ENCODE data around the gene C1QTNF9B.

C1QTNF9B gene

DNA sequence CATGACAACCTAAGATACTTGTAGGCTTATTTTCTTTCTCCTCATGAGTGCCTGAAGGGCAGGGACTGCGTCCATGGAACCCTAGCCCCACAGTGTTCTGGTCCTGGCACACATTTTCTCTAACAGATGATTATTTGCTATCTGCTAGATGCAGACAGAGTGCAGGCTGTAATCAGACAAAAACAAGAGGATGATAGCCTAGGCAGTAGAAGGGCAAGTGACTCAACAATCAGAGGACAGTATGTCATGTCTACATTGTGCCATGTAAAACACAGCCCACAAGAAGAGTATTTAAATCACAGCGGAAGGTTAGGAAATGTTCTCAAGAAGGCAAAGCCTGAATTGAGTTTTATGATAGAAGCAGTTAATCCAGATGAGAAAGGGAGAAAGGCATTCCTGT lies 37.4 kb downstream of the C1QTNF9B start:
- no peak overlapping the region for H3K27ac ChIP-seq
- TF ChIP-seq, protein P1, sequence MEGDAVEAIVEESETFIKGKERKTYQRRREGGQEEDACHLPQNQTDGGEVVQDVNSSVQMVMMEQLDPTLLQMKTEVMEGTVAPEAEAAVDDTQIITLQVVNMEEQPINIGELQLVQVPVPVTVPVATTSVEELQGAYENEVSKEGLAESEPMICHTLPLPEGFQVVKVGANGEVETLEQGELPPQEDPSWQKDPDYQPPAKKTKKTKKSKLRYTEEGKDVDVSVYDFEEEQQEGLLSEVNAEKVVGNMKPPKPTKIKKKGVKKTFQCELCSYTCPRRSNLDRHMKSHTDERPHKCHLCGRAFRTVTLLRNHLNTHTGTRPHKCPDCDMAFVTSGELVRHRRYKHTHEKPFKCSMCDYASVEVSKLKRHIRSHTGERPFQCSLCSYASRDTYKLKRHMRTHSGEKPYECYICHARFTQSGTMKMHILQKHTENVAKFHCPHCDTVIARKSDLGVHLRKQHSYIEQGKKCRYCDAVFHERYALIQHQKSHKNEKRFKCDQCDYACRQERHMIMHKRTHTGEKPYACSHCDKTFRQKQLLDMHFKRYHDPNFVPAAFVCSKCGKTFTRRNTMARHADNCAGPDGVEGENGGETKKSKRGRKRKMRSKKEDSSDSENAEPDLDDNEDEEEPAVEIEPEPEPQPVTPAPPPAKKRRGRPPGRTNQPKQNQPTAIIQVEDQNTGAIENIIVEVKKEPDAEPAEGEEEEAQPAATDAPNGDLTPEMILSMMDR (IDR thresholded peaks at IDR 0.05), result no peak
- no peaks in the 10 kb centered on the region for H3K4me1 ChIP-seq (ENCODE audit: control insufficient read depth in 1 of 2, insufficient read depth in 1 of 2, low read depth in 1 of 2, low read length in 1 of 2)
- no peaks in the 10 kb centered on the region for H3K27me3 ChIP-seq
- H3K9me3 ChIP-seq, result no peaks in the 10 kb centered on the region
- no peak overlapping the region for H3K4me3 ChIP-seq (ENCODE audit: low read depth in 1 of 2, low read length in 1 of 2)
- H3K36me3 ChIP-seq, result no peaks in the 10 kb centered on the region

DNA sequence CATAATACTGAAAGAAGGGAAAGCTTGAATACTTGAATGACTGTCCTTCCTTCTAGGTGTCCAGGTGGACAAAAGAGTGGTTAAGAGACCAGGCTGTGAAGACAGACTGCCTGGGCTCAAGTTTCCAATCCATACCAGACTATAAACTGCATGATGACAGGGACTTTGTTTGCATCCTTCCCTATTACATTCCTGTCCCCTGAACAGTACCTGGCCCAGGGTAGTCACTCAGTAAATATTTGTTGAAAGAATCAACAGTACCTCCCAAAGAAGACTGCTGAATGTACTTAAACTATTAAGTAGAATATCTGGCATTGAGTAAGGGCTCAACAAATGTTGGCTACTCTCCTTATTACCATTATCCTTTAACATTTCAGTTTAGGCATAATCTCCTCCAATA lies 37.8 kb downstream of the C1QTNF9B start:
- TF ChIP-seq, protein P1 (IDR thresholded peaks at IDR 0.05), result no peak
- Histone ChIP-seq H3K4me1 (ENCODE audit: control insufficient read depth in 1 of 2, insufficient read depth in 1 of 2, low read depth in 1 of 2, low read length in 1 of 2) (no peaks in the 10 kb centered on the region), H3K4me3 (ENCODE audit: low read depth in 1 of 2, low read length in 1 of 2) (no peak overlapping the region), H3K36me3 (no peaks in the 10 kb centered on the region), H3K27me3 (no peaks in the 10 kb centered on the region), H3K9me3 (no peaks in the 10 kb centered on the region), H3K27ac (no peak overlapping the region)

DNA sequence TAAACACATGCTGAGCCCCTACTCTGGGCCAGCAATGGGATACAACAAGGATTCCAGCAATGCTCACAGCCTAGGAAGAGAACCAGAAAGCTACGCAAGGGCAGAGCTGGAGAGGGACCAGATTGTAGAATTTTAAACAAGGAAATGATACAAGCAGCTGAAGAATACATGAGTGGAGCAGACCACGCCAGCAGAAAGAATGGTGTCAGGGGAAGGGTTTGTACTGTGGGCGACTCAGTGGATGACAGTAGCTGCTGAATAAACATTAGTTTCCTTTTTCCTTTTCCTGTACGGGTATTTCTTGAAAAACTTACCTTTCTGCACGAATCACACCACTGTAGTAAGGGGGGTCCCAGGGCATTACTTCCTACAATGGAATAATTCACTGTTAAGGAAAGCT lies 38.8 kb downstream of the C1QTNF9B start:
- Histone ChIP-seq H3K4me3 (ENCODE audit: low read depth in 1 of 2, low read length in 1 of 2) (no peak overlapping the region), H3K27ac (no peak overlapping the region), H3K9me3 (no peaks in the 10 kb centered on the region), H3K4me1 (ENCODE audit: control insufficient read depth in 1 of 2, insufficient read depth in 1 of 2, low read depth in 1 of 2, low read length in 1 of 2) (no peaks in the 10 kb centered on the region), H3K36me3 (no peaks in the 10 kb centered on the region), H3K27me3 (no peaks in the 10 kb centered on the region)
- TF ChIP-seq, protein P1 (IDR thresholded peaks at IDR 0.05), result no peak

DNA sequence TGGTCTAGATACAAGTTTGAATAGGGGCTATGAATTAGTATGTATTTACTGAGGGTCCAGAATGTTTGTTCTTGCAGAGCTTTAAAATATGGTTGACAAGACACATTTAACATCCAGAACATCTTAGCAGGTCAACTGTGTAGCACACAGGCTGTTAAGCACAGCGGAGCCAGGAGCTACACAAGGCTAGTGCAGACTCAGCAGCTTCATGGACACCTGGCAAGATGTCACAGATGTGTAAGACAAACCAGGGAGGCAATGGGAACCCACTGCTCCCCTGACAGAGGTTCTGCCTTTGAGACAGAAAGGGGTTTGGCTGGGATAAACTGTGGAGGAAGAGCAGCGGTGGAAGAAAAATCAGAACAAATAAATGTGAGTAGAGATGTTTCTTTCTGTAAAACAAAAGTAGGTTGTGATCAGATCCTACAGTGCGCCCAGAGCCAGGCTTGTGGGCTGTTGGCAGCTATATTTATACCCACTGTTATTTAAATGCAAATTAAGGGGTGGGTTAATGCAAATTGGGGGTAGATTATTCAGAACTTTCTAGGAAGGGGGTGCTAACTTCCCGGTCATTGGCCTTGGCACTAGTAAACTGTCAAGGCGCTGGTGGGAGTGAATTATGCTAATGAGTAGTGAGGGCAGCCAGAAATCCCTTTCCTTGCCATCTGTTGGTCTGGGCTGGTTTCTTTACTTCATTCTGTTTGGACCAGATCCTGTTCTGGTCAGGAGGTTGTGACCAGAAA lies 41.1 kb downstream of the C1QTNF9B start:
- Histone ChIP-seq H3K36me3 (no peaks in the 10 kb centered on the region), H3K9me3 (no peaks in the 10 kb centered on the region), H3K4me3 (ENCODE audit: low read depth in 1 of 2, low read length in 1 of 2) (no peak overlapping the region), H3K4me1 (ENCODE audit: control insufficient read depth in 1 of 2, insufficient read depth in 1 of 2, low read depth in 1 of 2, low read length in 1 of 2) (no peaks in the 10 kb centered on the region), H3K27ac (no peak overlapping the region), H3K27me3 (no peaks in the 10 kb centered on the region)
- TF ChIP-seq, protein P1 (IDR thresholded peaks at IDR 0.05), result no peak

DNA sequence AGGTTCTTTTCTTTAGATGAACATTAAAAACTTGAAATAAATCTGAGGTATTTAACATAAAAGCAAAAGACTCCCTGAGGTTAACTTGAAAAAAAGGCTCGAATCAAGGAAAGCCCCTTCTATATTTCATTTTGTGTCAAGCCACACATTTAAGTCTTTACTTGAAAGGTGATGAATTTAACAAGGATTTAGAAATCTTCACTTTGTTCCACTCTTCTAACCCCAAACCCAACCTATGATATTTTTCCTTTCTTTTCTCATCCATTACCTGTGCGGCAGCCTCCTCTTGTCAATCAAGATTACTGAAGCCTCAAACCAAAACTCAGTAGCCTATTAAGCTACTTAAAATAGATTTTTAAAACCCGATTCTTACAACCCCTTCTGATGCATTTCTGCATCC lies 41.9 kb downstream of the C1QTNF9B start:
- no peaks in the 10 kb centered on the region for H3K36me3 ChIP-seq
- H3K27ac ChIP-seq, result no peak overlapping the region
- no peaks in the 10 kb centered on the region for H3K9me3 ChIP-seq
- TF ChIP-seq, protein P1 (IDR thresholded peaks at IDR 0.05), result no peak
- no peaks in the 10 kb centered on the region for H3K4me1 ChIP-seq (ENCODE audit: control insufficient read depth in 1 of 2, insufficient read depth in 1 of 2, low read depth in 1 of 2, low read length in 1 of 2)
- H3K27me3 ChIP-seq, result no peaks in the 10 kb centered on the region
- H3K4me3 ChIP-seq (ENCODE audit: low read depth in 1 of 2, low read length in 1 of 2), result no peak overlapping the region
